Right lobe of liver (tissue), 6 donors: Measurements from ENCODE around the gene EMX1. TPM values are rescaled to one million over a fixed set of nuclear protein-coding genes. Genes with fewer than 3 reads are reported as not detected.
A peak's percentile ranks its signal among the peaks of the same experiment; 100 is the strongest.

Experiments
- ATAC-seq, 4 donors: fragments of 200-7000 bp; cut with Tn5 transposase; one replicate each; pipeline ENCODE4 v1.9.1; 2020; ENCODE audit warnings: mild to moderate bottlenecking in 4 of 4, moderate library complexity in 4 of 4
- DNase-seq, 3 donors: peaks; one replicate each; pipeline ENCODE4 v3.0.0-alpha.2; 2020
- H3K27ac ChIP-seq, 3 donors: fragments of 200-600 bp; one replicate each; pipeline ENCODE4 v1.8.0; 2022
- H3K27me3 ChIP-seq, 2 donors: fragments of 200-600 bp; one replicate each; pipeline ENCODE4 v1.8.0; 2022
- H3K36me3 ChIP-seq, 4 donors: fragments of 200-600 bp; sonication (generic) in 1 of 4; one replicate each; pipeline versions ENCODE4 v1.5.1 to v1.8.0; 2017 to 2022; ENCODE audit warnings: control low read depth in 1 of 4
- H3K4me1 ChIP-seq, 4 donors: fragments of 200-600 bp; sonication (generic) in 1 of 4; one replicate each; pipeline versions ENCODE4 v1.5.1 to v1.8.0; 2017 to 2022; ENCODE audit warnings: control low read depth in 1 of 4
- H3K4me3 ChIP-seq, 3 donors: fragments of 200-600 bp; one replicate each; pipeline ENCODE4 v1.8.0; 2022
- H3K9me3 ChIP-seq, 4 donors: fragments of 200-600 bp; sonication (generic) in 1 of 4; one replicate each; pipeline versions ENCODE4 v1.5.1 to v1.8.0; 2017 to 2022; ENCODE audit warnings: control low read depth in 1 of 4
- CTCF ChIP-seq, 4 donors: fragments of 200-600 bp in 3 of 4; fragments of 450-650 bp in 1 of 4; IDR thresholded peaks; one replicate each; pipeline versions ENCODE4 v1.5.1 to v1.8.0; 2016 to 2022; ENCODE audit warnings: antibody characterized with exemption in 4 of 4, mild to moderate bottlenecking in 2 of 4
- POLR2A ChIP-seq: fragments of 450-650 bp; IDR thresholded peaks from one replicate; pipeline ENCODE4 v1.6.1; 2017; ENCODE audit warnings: antibody characterized with exemption, mild to moderate bottlenecking
- WGBS: methylation state at CpG from one replicate; pipeline ENCODE4 v1.1.6; 2018; ENCODE audit warnings: low coverage, low lambda C conversion rate; ENCODE audit not compliant: insufficient coverage; ENCODE audit errors: missing lambda C conversion rate; 5-methylcytosine and 5-hydroxymethylcytosine counted together
- intact Hi-C, 2 donors: fragments of 100-400 bp; cut with DNase I; formaldehyde crosslinking; loops; one replicate each; pipeline versions ENCODE4 v1.11.2 to v1.14.1; 2022
- total RNA-seq, 6 experiments: library from RNA; depleted of rRNA in 2 of 6; stranded (reverse); fragments of >200 nt in 2 of 6; fragmentation: NEBNext Ultra II Directional in 3 of 6; extraction: Animal tissue kit (Norgen Biotek cat#: 25700) in 3 of 6; gene quantifications; one replicate each; pipeline versions ENCODE4 v1.1.0 to v1.2.4, GENCODE V29; 2016 to 2023
- donor health status: DM: no; HTN: yes; CAD: no.
- donor health status: DM: no; HTN: no; CAD: no.
- donor health status: DM: no; HTN: no; CAD: no.
- donor health status: DM: no; HTN: yes; CAD: no.
- donor health status: DM: no; HTN: yes; CAD: no.

The EMX1 gene
- total RNA-seq, 6 experiments from 2014 or later = 0.25 to 0.49 (median 0.29) TPM; not detected in 3

- DNase-seq (no peak), ATAC-seq (no peak)
- H3K4me1 ChIP-seq = peaks cover 0 to 28% (median 13%) of the 10 kb centered on the region in 4 donors
- H3K36me3 ChIP-seq = no peaks in the 10 kb centered on the region
- intact Hi-C loops = no loop called here
- no peak for TF ChIP-seq CTCF (IDR thresholded peaks at IDR 0.05)
- no peak for TF ChIP-seq POLR2A
- H3K9me3 ChIP-seq = no peaks in the 10 kb centered on the region
- H3K27me3 ChIP-seq = peaks cover 10 to 48% of the 10 kb centered on the region in 2 donors
- H3K4me3 ChIP-seq = no peak overlapping the region
- 5% methylated on average over 17 of the region's 17 CpGs for WGBS
- H3K27ac ChIP-seq = no peak overlapping the region
Observed at GRCh38 chr2:72914589-72915319, 2.6 kb upstream of the EMX1 start.

- H3K27me3 ChIP-seq = peaks cover 17 to 49% of the 10 kb centered on the region in 2 donors
- peak overlapping the region; percentile 18 to 46 (median 39) for H3K4me3 ChIP-seq
- intact Hi-C loops = no loop called here
- no peak overlapping the region for H3K27ac ChIP-seq
- DNase-seq = no peak
- 3% methylated on average over 15 of the region's 26 CpGs for WGBS
- no peaks in the 10 kb centered on the region for H3K36me3 ChIP-seq
- no peak for ATAC-seq
- no peaks in the 10 kb centered on the region for H3K9me3 ChIP-seq
- peaks cover 0 to 33% (median 13%) of the 10 kb centered on the region in 4 donors for H3K4me1 ChIP-seq
- no peak for TF ChIP-seq CTCF (IDR thresholded peaks at IDR 0.05)
- no peak for TF ChIP-seq POLR2A
Observed at GRCh38 chr2:72915320-72915906, 1.9 kb upstream of the EMX1 start.

GRCh38 chr2:72915907-72916742 lies 1.2 kb upstream of the EMX1 start:
- no peaks in the 10 kb centered on the region for H3K9me3 ChIP-seq
- H3K36me3 ChIP-seq = no peaks in the 10 kb centered on the region
- DNase-seq (peak; percentile 66 to 83 (median 76)), ATAC-seq (peak; percentile 75 to 82 (median 80))
- TF ChIP-seq CTCF (IDR thresholded peaks at IDR 0.05) = no peak
- TF ChIP-seq POLR2A = no peak
- peaks cover 20 to 51% of the 10 kb centered on the region in 2 donors for H3K27me3 ChIP-seq
- intact Hi-C loops = no loop called here
- WGBS = 0% methylated on average over 12 of the region's 86 CpGs
- H3K4me1 ChIP-seq = peaks cover 0 to 34% (median 13%) of the 10 kb centered on the region in 4 donors
- H3K27ac ChIP-seq = no peak overlapping the region
- peak overlapping the region; percentile 18 to 46 (median 40) for H3K4me3 ChIP-seq

- ATAC-seq (peak in 3 of 4 donors; percentile 1 to 17 (median 5)), DNase-seq (no peak)
- H3K27ac ChIP-seq = no peak overlapping the region
- H3K27me3 ChIP-seq = peaks cover 20 to 58% of the 10 kb centered on the region in 2 donors
- no peaks in the 10 kb centered on the region for H3K9me3 ChIP-seq
- H3K4me1 ChIP-seq = peaks cover 0 to 34% (median 13%) of the 10 kb centered on the region in 4 donors
- WGBS = 11% methylated on average over 3 of the region's 29 CpGs
- intact Hi-C loops = no loop called here
- no peak for TF ChIP-seq POLR2A
- no peak for TF ChIP-seq CTCF (IDR thresholded peaks at IDR 0.05)
- peak overlapping the region; percentile 18 to 46 (median 40) for H3K4me3 ChIP-seq
- no peaks in the 10 kb centered on the region for H3K36me3 ChIP-seq
Observed at GRCh38 chr2:72916743-72917137, 579 bp upstream of the EMX1 start.
